ENCODE results near the gene CABLES1. TPM values are rescaled to one million over a fixed set of nuclear protein-coding genes. Genes with fewer than 3 reads are reported as not detected.

CABLES1 gene
- total RNA-seq, 2 experiments from 2014 or later, result not detected

DNA sequence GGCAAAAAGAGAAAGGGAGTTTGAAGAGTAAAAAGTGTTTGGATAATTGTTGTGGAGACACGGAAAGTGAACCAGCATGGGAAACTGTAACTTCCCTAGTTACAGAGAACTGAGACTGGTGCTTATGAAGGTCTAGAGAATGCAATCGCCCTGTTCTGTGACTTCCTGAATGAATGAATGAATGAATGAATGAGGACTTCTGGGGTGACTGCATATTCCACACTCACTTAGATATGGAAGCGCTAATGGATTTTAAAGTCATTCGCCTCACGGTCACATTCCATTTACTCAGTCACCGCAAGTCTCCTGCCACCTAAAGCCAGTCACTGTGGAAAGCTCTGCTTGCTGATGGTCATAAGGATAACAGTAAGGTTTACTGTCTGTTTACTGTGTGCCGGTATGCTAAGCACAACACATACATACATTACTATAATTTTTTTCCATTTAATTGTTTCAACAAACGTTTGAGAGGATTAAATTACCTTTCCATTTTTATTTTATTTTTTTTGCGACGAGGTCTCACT lies 138.2 kb downstream of the CABLES1 start:
- Histone ChIP-seq H3K4me3 (ENCODE audit: low read length) (no peak overlapping the region), H3K36me3 (ENCODE audit: insufficient read depth, low read length) (no peaks in the 10 kb centered on the region), H3K9me3 (ENCODE audit: control insufficient read depth in 1 of 2, insufficient read depth in 1 of 2, low read length in 2 of 2) (peaks cover 17 to 24% of the 10 kb centered on the region in 2 experiments), H3K4me1 (ENCODE audit: insufficient read depth, low read length) (peaks cover 4% of the 10 kb centered on the region), H3K27ac (ENCODE audit: low read depth in 1 of 2, low read length in 2 of 2) (no peak overlapping the region), H3K27me3 (ENCODE audit: control insufficient read depth in 1 of 2, insufficient read depth in 2 of 2, low read length in 2 of 2) (no peaks in the 10 kb centered on the region)
- intact Hi-C loops (cut with DNase I, micrococcal nuclease), result loop anchor here in 1 of 2 experiments (10.0 kb wide), 1 partner anchor 61 kb away; no protein-coding TSS in a partner anchor
- Mint-ChIP-seq H3K9me3 (peaks cover 14% of the 10 kb centered on the region), H3K4me3 (no peak overlapping the region), H3K27me3 (no peaks in the 10 kb centered on the region), H3K36me3 (ENCODE audit: low read depth) (peaks cover 5% of the 10 kb centered on the region), H3K27ac (no peak overlapping the region), H3K4me1 (ENCODE audit: low read depth) (peaks cover 10% of the 10 kb centered on the region)
- ATAC-seq (ENCODE audit: poor library complexity) (no peak), DNase-seq (no peak)
- ChIA-PET CTCF (no interaction called here), POLR2A (no interaction called here)
- TF ChIP-seq, protein P1, sequence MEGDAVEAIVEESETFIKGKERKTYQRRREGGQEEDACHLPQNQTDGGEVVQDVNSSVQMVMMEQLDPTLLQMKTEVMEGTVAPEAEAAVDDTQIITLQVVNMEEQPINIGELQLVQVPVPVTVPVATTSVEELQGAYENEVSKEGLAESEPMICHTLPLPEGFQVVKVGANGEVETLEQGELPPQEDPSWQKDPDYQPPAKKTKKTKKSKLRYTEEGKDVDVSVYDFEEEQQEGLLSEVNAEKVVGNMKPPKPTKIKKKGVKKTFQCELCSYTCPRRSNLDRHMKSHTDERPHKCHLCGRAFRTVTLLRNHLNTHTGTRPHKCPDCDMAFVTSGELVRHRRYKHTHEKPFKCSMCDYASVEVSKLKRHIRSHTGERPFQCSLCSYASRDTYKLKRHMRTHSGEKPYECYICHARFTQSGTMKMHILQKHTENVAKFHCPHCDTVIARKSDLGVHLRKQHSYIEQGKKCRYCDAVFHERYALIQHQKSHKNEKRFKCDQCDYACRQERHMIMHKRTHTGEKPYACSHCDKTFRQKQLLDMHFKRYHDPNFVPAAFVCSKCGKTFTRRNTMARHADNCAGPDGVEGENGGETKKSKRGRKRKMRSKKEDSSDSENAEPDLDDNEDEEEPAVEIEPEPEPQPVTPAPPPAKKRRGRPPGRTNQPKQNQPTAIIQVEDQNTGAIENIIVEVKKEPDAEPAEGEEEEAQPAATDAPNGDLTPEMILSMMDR (IDR thresholded peaks at IDR 0.05), result no peak

DNA sequence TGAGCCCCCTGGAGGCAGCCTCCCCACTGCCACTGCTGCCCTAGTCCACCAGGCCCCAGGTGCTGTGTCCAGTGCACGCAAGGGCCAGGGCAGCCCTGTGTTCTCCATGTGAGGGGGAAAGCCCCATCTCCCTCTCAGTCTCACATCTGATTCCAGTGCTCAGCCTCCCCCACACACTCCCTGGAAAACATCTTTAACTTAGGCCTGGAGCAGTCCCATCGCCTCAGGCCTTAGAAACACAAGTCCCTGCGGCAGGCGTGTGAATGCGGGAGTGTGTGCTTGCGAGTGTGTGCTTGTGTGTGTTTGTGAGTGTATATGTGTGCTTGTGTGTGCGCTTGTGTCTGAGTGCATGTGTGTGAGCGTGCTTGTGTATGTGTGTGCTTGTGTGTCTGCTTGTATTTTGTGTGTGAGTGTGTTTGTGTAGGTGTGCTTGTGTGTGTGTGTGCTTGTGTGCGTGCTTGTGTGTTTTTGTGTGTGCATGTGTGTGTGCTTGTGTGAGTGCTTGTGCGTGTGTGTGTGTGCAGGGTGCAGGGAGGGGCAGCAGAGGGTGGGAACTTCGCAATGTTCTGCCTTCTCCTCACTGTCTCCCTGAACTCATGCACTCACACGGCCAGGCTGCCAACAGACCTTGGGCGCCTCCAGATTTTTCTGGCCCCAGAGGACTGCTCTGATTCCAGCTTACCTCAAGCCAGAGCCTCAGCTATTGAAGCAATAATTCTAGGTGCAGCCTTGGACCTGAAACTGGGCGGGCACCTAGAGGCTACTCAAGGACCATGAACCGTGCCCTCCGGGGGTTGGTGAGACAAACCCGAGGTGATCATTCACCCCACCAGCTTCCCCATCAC lies 139.6 kb downstream of the CABLES1 start:
- Mint-ChIP-seq H3K9me3 (peaks cover 7% of the 10 kb centered on the region), H3K4me1 (ENCODE audit: low read depth) (no peaks in the 10 kb centered on the region), H3K27me3 (no peaks in the 10 kb centered on the region), H3K4me3 (no peak overlapping the region), H3K36me3 (ENCODE audit: low read depth) (no peaks in the 10 kb centered on the region), H3K27ac (no peak overlapping the region)
- Histone ChIP-seq H3K36me3 (ENCODE audit: insufficient read depth, low read length) (no peaks in the 10 kb centered on the region), H3K9me3 (ENCODE audit: control insufficient read depth in 1 of 2, insufficient read depth in 1 of 2, low read length in 2 of 2) (peaks cover 16 to 23% of the 10 kb centered on the region in 2 experiments), H3K27ac (ENCODE audit: low read depth in 1 of 2, low read length in 2 of 2) (no peak overlapping the region), H3K4me3 (ENCODE audit: low read length) (no peak overlapping the region), H3K4me1 (ENCODE audit: insufficient read depth, low read length) (no peaks in the 10 kb centered on the region), H3K27me3 (ENCODE audit: control insufficient read depth in 1 of 2, insufficient read depth in 2 of 2, low read length in 2 of 2) (no peaks in the 10 kb centered on the region)
- CTCF ChIA-PET, result no interaction called here
- TF ChIP-seq, protein P1 (IDR thresholded peaks at IDR 0.05), result no peak
- no peak for DNase-seq
- ATAC-seq (ENCODE audit: poor library complexity), result no peak
- POLR2A ChIA-PET, result no interaction called here
- intact Hi-C loops (cut with DNase I, micrococcal nuclease), result loop anchor here in 1 of 2 experiments (10.0 kb wide), 1 partner anchor 60 kb away; no protein-coding TSS in a partner anchor

DNA sequence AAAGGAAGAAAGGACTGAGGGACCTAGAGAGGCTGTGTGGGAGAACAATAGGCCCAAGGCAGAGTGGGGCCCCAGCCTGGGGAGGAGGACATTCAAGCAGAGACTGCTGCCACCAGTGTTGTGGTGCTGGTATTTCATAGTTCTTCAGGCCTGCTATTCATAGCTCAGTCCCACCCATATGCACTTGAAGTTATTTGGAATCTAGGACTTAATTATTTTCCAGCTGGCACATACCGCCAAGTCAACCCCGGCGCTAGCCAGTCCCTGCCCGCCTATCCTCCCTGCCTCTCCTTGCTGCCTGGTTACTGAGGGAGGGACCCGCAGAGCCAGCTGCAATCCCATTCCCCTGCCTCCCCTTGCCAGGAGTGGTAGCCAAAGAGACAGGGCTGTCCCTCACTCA lies 141.2 kb downstream of the CABLES1 start:
- H3K27me3 Mint-ChIP-seq, result no peaks in the 10 kb centered on the region
- no peaks in the 10 kb centered on the region for H3K36me3 Mint-ChIP-seq (ENCODE audit: low read depth)
- intact Hi-C loops (cut with DNase I, micrococcal nuclease), result loop anchor here in 1 of 2 experiments (10.0 kb wide), 1 partner anchor 58 kb away; no protein-coding TSS in a partner anchor
- POLR2A ChIA-PET, result no interaction called here
- TF ChIP-seq, protein P1 (IDR thresholded peaks at IDR 0.05), result no peak
- no peak overlapping the region for H3K27ac Mint-ChIP-seq
- Histone ChIP-seq H3K4me1 (ENCODE audit: insufficient read depth, low read length) (no peaks in the 10 kb centered on the region), H3K9me3 (ENCODE audit: control insufficient read depth in 1 of 2, insufficient read depth in 1 of 2, low read length in 2 of 2) (peaks cover 6 to 16% of the 10 kb centered on the region in 2 experiments), H3K36me3 (ENCODE audit: insufficient read depth, low read length) (no peaks in the 10 kb centered on the region), H3K27ac (ENCODE audit: low read depth in 1 of 2, low read length in 2 of 2) (no peak overlapping the region), H3K4me3 (ENCODE audit: low read length) (no peak overlapping the region), H3K27me3 (ENCODE audit: control insufficient read depth in 1 of 2, insufficient read depth in 2 of 2, low read length in 2 of 2) (no peaks in the 10 kb centered on the region)
- DNase-seq (no peak), ATAC-seq (ENCODE audit: poor library complexity) (no peak)
- no peak overlapping the region for H3K4me3 Mint-ChIP-seq
- H3K9me3 Mint-ChIP-seq, result peaks cover 7% of the 10 kb centered on the region
- no peaks in the 10 kb centered on the region for H3K4me1 Mint-ChIP-seq (ENCODE audit: low read depth)
- CTCF ChIA-PET, result no interaction called here
